Neural crest cell (in vitro differentiated cells): Measurements from ENCODE around the gene FAM9C. TPM values are rescaled to one million over a fixed set of nuclear protein-coding genes. Genes with fewer than 3 reads are reported as not detected.
"Not testable (repeated sequence)": the region's sequence is repeated elsewhere in the genome, so short reads cannot be mapped to it uniquely, and the experiment has no call there.

ENCODE experiments used
- DNase-seq: peaks from one replicate; pipeline ENCODE4 v3.0.0; 2021; ENCODE audit warnings: low read depth, mixed read lengths, low spot score
- H3K27ac Mint-ChIP-seq: one replicate; pipeline ENCODE4 v1.8.0; 2021; ENCODE audit warnings: mild to moderate bottlenecking, mixed read lengths; ENCODE audit not compliant: unreplicated experiment
- H3K27me3 Mint-ChIP-seq: 2 replicates; pipeline ENCODE4 v1.8.0; 2021; ENCODE audit warnings: low read depth, mild to moderate bottlenecking, mixed read lengths
- H3K36me3 Mint-ChIP-seq: 2 replicates; pipeline ENCODE4 v1.8.0; 2021; ENCODE audit warnings: low read depth, mild to moderate bottlenecking, mixed read lengths
- H3K4me1 Mint-ChIP-seq: 2 replicates; pipeline ENCODE4 v1.8.0; 2021; ENCODE audit warnings: mixed read lengths
- H3K4me3 Mint-ChIP-seq: one replicate; pipeline ENCODE4 v1.8.0; 2021; ENCODE audit warnings: mild to moderate bottlenecking, mixed read lengths
- H3K9me3 Mint-ChIP-seq: 2 replicates; pipeline ENCODE4 v1.8.0; 2021; ENCODE audit warnings: mixed read lengths
- total RNA-seq: library from RNA; stranded (reverse); gene quantifications from 2 replicates; pipeline ENCODE4 v1.2.1, GENCODE V29; 2021
- TF ChIP-seq, protein P1 (sequence below): fragments of 200-600 bp; sonication (generic); conservative IDR thresholded peaks from 2 replicates; pipeline ENCODE4 v1.5.0; 2021; ENCODE audit warnings: antibody characterized with exemption, mild to moderate bottlenecking

Gene FAM9C
- total RNA-seq, 1 donor from 2014 or later: 0.07 TPM

DNA sequence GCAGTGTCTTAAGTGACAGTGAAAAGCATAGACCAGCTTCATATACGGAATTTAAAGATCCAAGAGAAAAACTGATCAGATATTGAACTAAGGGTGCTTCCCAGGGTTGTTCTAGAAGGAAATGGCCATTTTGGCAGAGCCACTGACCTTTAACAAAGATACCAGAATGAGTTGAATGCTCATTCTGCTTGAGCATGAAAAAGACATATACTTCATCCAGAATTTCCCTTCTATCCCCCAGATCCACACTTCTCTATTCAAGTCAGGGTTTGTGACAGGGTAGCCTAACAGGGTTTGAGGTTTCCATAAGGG, 45.6 kb upstream of the FAM9C start:
- peaks cover 9% of the 10 kb centered on the region for H3K9me3 Mint-ChIP-seq
- H3K4me1 Mint-ChIP-seq: peaks cover 4% of the 10 kb centered on the region
- H3K27ac Mint-ChIP-seq: no peak overlapping the region
- no peak overlapping the region for H3K4me3 Mint-ChIP-seq
- TF ChIP-seq, protein P1, sequence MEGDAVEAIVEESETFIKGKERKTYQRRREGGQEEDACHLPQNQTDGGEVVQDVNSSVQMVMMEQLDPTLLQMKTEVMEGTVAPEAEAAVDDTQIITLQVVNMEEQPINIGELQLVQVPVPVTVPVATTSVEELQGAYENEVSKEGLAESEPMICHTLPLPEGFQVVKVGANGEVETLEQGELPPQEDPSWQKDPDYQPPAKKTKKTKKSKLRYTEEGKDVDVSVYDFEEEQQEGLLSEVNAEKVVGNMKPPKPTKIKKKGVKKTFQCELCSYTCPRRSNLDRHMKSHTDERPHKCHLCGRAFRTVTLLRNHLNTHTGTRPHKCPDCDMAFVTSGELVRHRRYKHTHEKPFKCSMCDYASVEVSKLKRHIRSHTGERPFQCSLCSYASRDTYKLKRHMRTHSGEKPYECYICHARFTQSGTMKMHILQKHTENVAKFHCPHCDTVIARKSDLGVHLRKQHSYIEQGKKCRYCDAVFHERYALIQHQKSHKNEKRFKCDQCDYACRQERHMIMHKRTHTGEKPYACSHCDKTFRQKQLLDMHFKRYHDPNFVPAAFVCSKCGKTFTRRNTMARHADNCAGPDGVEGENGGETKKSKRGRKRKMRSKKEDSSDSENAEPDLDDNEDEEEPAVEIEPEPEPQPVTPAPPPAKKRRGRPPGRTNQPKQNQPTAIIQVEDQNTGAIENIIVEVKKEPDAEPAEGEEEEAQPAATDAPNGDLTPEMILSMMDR: no peak
- peaks cover 3% of the 10 kb centered on the region for H3K36me3 Mint-ChIP-seq
- DNase-seq: no peak
- no peaks in the 10 kb centered on the region for H3K27me3 Mint-ChIP-seq

DNA sequence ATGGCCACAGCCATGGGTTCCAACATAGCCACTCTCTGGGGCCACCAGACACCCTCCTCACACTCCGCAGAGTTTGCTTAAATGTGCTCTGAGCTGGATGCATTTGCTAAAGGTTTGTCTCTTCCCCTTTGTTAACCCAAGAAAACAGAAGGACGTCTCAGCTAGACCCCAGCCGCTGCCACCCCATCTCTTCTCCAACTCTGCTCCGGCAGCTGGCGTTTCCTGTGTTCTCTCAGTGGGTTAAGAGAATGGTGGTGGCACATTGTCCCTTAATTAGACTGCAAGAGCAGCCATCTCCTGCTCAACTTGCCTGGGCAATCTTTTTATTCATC, 43.7 kb upstream of the FAM9C start:
- Mint-ChIP-seq H3K36me3 (peaks cover 3% of the 10 kb centered on the region), H3K4me1 (peaks cover 10% of the 10 kb centered on the region), H3K4me3 (no peak overlapping the region), H3K9me3 (peaks cover 5% of the 10 kb centered on the region), H3K27ac (no peak overlapping the region), H3K27me3 (no peaks in the 10 kb centered on the region)
- TF ChIP-seq, protein P1: no peak
- no peak for DNase-seq

DNA sequence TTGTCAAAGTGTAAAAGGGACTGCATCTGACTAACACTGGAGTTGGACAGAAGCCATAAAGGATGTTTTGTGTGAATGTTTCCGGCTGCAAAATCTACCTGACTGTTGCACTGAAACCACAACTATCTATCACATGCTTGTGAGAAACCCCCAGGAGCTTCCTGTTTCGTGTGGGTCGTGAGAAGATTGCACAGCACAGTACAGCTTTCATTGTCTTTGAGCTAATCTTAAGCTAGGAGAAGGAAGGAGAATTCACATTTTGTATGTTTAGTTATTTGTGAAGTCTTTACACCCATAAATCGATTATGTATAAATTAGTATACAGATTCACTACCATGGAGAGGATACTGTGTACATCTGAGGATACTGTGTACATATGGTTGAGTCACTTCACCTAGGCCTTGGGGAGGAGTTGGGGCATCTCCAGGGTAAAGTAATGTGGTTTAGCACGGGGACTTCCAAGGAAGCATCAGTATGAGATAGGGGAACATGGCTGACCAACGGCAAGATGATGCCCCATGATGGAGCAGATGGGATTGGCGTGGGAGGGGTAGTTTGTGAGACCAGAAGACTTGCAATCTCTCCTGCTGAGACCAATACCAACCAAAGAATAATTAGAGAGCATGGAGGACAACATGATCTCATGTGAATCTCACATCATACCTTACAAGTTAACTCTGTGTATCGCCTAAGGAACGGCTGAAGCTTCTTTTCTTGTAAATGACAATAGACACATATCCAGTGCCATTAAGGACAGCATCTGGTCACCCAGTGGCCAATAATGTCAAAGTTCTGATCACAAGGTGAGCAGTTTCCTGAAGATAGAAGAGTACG, 43.1 kb upstream of the FAM9C start:
- peaks cover 10% of the 10 kb centered on the region for H3K4me1 Mint-ChIP-seq
- H3K36me3 Mint-ChIP-seq: peaks cover 3% of the 10 kb centered on the region
- no peak for DNase-seq
- no peaks in the 10 kb centered on the region for H3K27me3 Mint-ChIP-seq
- no peak overlapping the region for H3K4me3 Mint-ChIP-seq
- H3K27ac Mint-ChIP-seq: no peak overlapping the region
- TF ChIP-seq, protein P1: no peak
- H3K9me3 Mint-ChIP-seq: peaks cover 2% of the 10 kb centered on the region

DNA sequence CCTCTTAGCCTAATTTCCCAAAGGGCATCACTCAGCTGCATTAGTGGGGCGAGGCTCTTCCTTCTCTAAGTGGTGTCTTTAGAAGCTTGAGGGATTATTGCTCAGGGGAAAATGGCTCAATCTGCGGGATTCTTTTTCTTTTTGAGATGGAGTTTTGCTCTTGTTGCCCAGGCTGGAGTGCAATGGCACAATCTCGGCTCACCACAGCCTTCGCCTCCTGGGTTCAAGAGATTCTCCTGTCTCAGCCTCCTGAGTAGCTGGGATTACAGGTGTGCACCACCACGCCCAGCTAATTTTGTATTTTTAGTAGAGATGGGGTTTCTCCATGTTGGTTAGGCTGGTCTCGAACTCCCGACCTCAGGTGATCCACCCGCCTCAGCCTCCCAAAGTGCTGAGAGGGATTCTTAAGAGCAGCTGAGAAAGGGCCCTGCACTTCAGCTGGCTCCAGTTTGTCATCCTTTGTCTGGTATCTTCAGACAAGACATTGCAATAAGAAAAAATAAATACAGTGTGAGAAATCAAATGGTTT, 42.4 kb upstream of the FAM9C start:
- H3K27ac Mint-ChIP-seq, H3K4me3 Mint-ChIP-seq, H3K27me3 Mint-ChIP-seq, H3K9me3 Mint-ChIP-seq, H3K36me3 Mint-ChIP-seq, DNase-seq: not testable (repeated sequence)
- H3K4me1 Mint-ChIP-seq: peaks cover 10% of the 10 kb centered on the region

DNA sequence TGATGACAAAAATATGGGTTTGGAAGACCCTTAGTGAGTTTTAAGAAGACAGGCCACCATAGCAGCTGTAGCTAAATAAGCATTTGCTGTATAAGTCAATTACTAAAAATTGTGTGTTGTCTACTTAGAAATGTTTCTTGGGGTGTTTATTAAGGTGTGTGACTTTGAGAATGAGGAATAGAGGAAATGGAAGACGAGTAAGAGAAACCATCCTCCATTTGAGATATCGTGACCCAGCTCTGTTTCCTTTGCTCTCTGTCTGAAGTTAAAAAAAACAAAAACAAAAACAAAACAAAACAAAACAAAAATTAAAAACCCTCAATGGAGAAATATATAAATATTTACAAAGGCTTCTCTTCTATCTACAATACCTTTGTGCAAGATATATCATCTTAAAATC, 41.7 kb upstream of the FAM9C start:
- TF ChIP-seq, protein P1: no peak
- Mint-ChIP-seq H3K4me1 (peaks cover 15% of the 10 kb centered on the region), H3K4me3 (no peak overlapping the region), H3K9me3 (peaks cover 2% of the 10 kb centered on the region), H3K27ac (no peak overlapping the region), H3K36me3 (peaks cover 3% of the 10 kb centered on the region), H3K27me3 (no peaks in the 10 kb centered on the region)
- DNase-seq: no peak

DNA sequence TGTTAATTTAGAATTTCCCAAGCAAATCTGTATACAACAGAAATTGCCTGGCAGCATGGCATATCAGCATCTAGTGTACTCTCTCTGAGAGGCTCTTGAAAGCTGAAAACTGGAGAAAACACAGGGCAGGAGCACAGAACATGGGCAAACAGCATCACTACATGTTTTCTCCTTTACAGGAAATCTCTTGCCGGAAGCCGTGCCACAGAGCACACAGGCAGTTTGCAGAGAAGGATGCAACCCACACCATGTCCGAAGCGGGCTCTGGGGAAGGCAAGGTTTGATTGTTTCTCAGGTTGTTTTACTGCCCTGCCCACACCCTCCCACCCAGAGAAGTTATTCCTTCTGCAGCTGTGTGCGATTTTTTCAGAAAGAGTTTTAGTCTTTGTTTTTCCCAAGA, 41.1 kb upstream of the FAM9C start:
- peaks cover 15% of the 10 kb centered on the region for H3K4me1 Mint-ChIP-seq
- peaks cover 2% of the 10 kb centered on the region for H3K9me3 Mint-ChIP-seq
- DNase-seq: no peak
- H3K27me3 Mint-ChIP-seq: no peaks in the 10 kb centered on the region
- peaks cover 3% of the 10 kb centered on the region for H3K36me3 Mint-ChIP-seq
- no peak overlapping the region for H3K27ac Mint-ChIP-seq
- TF ChIP-seq, protein P1: no peak
- H3K4me3 Mint-ChIP-seq: no peak overlapping the region
